GM23248 (cell line): ENCODE results near the gene MATR3.

ENCODE experiments used
- EZH2 ChIP-seq: fragments of 200-600 bp; sonication (generic); IDR thresholded peaks from 2 replicates; pipeline ENCODE4 v1.6.1; 2018; ENCODE audit warnings: antibody characterized with exemption, mild to moderate bottlenecking; ENCODE audit not compliant: insufficient read depth, poor library complexity, severe bottlenecking
- EZH2phosphoT487 ChIP-seq: fragments of 200-600 bp; sonication (generic); IDR thresholded peaks from 2 replicates; pipeline ENCODE4 v1.6.1; 2018; ENCODE audit warnings: antibody characterized with exemption, moderate library complexity, mild to moderate bottlenecking, low read depth; ENCODE audit not compliant: insufficient read depth

DNA sequence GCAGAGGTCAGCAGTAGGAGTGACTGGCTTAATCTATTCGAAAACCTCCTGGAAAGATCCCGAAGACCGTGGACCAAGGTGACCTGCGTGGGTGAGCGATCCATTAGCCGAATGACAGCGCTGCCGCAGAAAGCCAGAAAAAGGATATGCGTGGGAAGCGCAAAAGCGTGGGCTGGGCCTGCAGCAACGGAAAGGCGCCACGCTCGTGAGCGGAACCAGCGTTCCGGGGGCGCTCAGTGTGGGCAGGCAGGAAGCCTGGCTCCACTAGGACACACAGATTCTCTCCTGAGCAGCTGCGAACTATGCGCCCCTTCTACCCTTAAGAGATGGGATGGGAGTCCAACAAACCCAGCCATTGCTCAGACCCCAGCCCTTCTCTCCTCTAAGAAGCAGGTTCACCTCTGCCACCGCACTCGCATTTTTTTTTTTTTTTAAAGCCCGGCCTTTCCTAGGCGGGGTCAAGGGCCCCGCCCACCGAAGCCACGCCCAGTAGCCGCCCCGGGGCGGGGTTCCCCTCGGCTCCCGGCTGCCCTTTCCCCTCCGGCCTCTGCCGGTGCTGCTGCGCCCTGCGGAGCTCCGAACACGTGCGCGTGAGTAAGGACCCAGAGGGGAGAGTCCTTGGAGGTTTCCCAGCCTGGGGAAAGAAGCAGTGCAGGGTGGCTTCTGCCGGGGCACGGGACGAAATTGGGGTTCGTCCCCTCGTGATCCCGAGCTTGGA, 19.8 kb upstream of the MATR3 start:
- TF ChIP-seq EZH2phosphoT487 (no peak), EZH2 (no peak)
